ENCODE data around the gene DYNLT1.
"Not testable (repeated sequence)": the region's sequence is repeated elsewhere in the genome, so short reads cannot be mapped to it uniquely, and the experiment has no call there.

Gene DYNLT1

DNA sequence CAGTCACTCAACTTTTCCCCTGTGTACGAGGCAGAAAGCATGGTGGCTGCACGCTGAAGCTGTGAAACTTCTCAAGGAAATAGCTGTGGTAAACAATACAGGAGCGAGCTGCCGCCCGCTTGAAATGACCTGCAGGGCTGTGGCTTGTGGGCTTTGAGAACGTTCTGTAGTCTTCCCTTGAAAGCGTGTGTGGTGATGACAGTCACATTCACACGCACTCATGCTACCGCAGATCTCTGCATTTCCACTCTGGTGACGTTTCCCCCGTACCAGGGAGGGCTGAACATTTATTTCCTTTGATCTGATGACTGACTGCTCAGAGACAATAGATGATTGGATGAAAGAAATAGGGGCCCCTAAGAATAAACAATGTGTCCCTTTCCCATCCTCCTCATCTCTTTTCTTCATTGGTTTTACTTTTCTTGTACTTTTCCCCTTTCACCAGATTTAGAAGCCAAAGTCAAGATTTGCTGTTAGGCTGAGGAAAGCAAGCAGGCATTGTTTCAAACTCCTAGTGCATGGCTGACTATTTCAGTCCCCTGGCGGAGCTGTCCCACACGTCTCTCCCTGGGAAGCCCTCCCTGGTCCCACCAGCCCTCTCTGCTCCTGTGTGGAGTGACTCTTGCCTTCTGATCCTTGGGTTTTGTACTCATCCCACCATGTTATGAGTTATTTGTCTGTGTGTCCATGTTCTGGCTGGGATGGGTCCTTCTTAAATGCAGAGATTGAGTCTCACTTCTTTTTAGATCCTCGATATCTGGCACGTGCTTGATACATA, 9.2 kb upstream of the DYNLT1 start:
- H3K4me3 Mint-ChIP-seq, result peak overlapping the region; percentile 88 to 90
- H3K4me1 Mint-ChIP-seq, result peaks cover 74% of the 10 kb centered on the region
- no peaks in the 10 kb centered on the region for H3K27me3 Mint-ChIP-seq
- ATAC-seq, result peak; percentile 73
- peak overlapping the region; percentile 97 to 98 for H3K27ac Mint-ChIP-seq
- H3K9me3 Mint-ChIP-seq, result no peaks in the 10 kb centered on the region
- DNase-seq, result peak; percentile 87 to 95

DNA sequence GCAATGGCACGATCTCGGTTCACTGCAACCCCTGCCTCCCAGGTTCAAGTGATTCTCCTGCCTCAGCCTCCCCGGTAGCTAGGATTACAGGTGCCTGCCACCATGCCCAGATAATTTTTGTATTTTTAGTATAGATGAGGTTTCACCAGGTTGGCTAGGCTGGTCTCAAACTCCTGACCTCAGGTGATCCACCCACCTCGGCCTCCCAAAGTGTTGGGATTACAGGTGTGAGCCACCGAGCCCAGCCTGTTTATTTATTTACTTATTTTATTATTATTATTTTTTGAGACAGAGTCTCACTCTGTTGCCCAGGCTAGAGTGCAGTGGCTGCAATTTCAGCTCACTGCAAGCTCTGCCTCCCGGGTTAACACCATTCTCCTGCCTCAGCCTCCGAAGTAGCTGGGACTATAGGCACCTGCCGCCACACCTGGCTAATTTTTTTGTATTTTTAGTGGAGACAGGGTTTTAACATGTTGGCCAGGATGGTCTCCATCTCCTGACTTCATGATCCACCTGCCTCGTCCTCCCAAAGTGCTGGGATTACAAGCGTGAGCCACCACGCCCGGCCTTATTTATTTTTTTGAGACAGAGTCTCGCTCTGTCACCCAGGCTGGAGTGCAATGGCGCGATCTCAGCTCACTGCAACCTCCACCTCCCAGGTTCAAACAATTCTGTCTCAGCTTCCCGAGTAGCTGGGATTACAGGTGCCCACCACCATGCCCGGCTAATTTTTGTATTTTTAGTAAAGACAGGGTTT, 7.6 kb upstream of the DYNLT1 start:
- not testable (repeated sequence) for H3K9me3 Mint-ChIP-seq, H3K27me3 Mint-ChIP-seq, ATAC-seq
- H3K27ac Mint-ChIP-seq, result peak overlapping the region; percentile 97 to 98
- DNase-seq, result peak in 1 of 2 donors; percentile 7
- peaks cover 85% of the 10 kb centered on the region for H3K4me1 Mint-ChIP-seq
- H3K4me3 Mint-ChIP-seq, result peak overlapping the region; percentile 88 to 90

DNA sequence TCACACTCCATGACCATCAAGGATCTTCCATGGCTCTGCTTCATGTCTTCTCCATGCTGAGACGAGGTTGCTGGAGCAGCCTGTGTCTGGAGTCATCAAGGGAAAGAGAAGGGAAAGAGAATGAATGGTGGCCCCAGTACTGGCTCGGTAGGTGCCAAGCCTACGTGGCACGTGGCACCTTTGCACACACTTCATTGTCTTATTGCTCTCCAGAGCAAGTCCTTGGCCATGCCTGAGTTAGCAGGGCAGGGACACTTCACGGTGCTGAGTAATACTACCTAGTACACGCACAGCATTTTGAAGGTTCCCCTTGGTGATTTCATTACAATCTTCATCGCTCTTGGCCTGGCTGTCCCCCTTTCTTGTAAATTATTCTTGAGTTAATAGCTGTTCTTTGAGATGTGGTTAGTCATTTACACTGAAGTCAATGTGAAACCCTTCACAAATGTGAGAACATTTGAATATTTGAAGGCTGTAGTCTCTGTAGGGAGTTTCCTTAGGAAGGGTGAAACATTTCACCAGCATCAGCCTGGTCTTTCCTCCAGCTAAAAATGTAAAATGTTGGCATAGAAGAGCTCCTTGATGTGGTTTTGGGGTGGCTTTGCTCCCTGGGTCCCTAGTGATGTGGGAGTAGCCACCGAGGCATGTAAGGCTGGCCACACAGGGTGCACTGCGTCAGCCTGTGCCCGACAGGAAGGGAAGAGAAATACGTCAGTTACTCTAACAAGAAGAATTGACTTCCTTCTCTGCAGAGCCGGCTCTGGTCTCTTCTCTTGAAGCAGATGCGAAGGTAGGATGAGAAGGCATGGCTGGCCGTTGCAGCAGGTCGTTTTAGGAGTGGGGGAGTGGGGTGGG, 5.0 kb upstream of the DYNLT1 start, which contains the start of gene SYTL3:
TSS of gene SYTL3 (plus strand) at position 766 of the 855 bp plus-strand sequence. CDS start 13,215 bp downstream, outside the sequence.
- ATAC-seq (peak; percentile 80), DNase-seq (peak; percentile 90 to 97)
- H3K27ac Mint-ChIP-seq, result peak within 1 kb of the TSS; percentile 90 to 99
- H3K4me3 Mint-ChIP-seq, result peak within 1 kb of the TSS; percentile 87 to 88
- H3K27me3 Mint-ChIP-seq, result no peaks in the 10 kb centered on the region
- peaks cover 85% of the 10 kb centered on the region for H3K4me1 Mint-ChIP-seq
- no peaks in the 10 kb centered on the region for H3K9me3 Mint-ChIP-seq

DNA sequence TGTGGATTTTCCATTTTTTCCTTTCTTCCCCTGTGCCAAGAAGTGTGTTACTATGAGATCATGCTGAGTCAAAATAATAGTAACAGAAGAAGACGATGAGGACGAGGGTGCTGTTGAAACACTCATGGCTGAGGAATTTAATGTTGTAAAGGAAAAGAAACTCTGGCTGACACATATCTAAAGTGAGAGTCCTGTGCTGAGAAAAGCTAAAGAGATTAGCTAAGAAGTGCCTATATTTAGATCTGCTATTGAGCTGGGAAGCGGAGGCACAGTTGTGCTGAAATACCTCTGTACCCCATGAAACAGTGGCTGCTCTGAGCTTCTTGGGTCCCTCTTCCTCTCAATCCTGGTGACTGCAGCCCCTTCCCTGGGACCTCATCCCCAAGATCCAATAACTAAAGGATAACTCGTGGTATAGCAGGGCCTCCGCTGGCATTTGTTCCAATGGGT, 4.2 kb upstream of the DYNLT1 start:
- DNase-seq (peak; percentile 54 to 57), ATAC-seq (peak; percentile 38)
- Mint-ChIP-seq H3K4me1 (peaks cover 77% of the 10 kb centered on the region), H3K27me3 (no peaks in the 10 kb centered on the region), H3K4me3 (peak overlapping the region; percentile 87 to 88), H3K9me3 (no peaks in the 10 kb centered on the region), H3K27ac (peak overlapping the region; percentile 90 to 99)

DNA sequence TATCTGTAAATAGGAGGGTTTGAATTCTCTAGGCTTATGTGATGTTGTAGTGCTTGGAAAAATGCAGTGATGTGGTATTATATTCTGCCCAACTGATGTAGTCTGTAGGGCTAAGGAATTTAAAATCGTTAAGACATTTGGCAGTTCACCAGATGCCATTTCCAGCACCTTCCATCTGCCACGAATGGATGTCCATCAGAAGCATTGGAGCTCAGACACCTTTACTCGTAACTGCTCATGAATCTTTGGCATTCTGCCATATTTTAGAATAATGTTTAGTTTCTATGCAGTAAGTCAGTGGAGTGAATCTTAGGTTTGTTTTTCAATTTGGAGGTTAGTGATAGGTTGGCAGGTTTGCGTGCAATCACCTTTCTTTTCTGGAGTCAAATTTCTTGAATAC, 3.0 kb upstream of the DYNLT1 start:
- ATAC-seq (no peak), DNase-seq (no peak)
- H3K27me3 Mint-ChIP-seq, result no peaks in the 10 kb centered on the region
- peaks cover 73% of the 10 kb centered on the region for H3K4me1 Mint-ChIP-seq
- peak overlapping the region in 1 of 2 donors; percentile 64 for H3K27ac Mint-ChIP-seq
- H3K9me3 Mint-ChIP-seq, result no peaks in the 10 kb centered on the region
- peak overlapping the region; percentile 1 to 37 for H3K4me3 Mint-ChIP-seq

DNA sequence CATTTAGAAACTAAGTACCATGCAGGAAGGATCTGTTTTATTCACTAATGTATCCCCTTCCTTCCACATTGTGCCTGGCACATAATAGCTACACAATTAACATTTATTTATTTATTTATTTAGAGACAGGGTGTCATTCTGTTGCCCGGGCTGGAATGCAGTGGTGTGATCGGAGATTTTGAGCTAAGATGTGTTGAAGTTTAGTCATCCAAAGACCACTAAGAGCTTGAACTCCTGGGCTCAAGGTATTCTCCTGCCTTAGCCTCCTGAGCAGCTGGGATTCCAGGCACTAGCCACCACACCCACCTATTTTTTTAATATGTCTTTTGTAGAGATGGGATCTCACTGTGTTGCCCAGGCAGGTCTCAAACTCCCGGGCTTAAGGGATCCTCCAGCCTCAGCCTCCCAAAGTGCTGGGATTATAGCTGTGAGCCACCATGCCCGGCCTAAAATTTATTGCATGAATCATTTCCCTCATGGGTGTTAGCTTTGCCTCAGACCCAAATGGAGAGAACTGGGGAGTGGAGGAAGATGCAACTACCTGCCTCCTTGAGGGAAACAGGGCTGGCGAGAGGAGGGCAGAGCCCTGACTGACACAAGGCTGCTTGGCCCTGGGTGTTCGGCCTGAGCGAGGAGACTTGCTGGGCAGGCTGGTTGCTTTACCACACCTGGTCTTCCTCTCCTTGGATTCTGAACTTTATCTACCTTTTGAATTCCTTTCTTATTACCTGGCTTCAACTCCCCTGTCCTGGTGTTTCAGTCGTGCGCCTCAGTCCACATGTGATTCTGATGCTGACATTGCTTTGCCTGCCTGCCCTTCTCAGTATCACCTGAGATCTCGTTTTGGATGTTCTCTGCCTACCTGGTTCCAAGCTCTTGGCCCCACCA, 1.7 kb upstream of the DYNLT1 start:
- H3K4me3 Mint-ChIP-seq, result peak overlapping the region; percentile 93 to 95
- DNase-seq (peak in 1 of 2 donors; percentile 10), ATAC-seq (no peak)
- H3K4me1 Mint-ChIP-seq, result peaks cover 76% of the 10 kb centered on the region
- H3K27me3 Mint-ChIP-seq, result no peaks in the 10 kb centered on the region
- no peaks in the 10 kb centered on the region for H3K9me3 Mint-ChIP-seq
- no peak overlapping the region for H3K27ac Mint-ChIP-seq

DNA sequence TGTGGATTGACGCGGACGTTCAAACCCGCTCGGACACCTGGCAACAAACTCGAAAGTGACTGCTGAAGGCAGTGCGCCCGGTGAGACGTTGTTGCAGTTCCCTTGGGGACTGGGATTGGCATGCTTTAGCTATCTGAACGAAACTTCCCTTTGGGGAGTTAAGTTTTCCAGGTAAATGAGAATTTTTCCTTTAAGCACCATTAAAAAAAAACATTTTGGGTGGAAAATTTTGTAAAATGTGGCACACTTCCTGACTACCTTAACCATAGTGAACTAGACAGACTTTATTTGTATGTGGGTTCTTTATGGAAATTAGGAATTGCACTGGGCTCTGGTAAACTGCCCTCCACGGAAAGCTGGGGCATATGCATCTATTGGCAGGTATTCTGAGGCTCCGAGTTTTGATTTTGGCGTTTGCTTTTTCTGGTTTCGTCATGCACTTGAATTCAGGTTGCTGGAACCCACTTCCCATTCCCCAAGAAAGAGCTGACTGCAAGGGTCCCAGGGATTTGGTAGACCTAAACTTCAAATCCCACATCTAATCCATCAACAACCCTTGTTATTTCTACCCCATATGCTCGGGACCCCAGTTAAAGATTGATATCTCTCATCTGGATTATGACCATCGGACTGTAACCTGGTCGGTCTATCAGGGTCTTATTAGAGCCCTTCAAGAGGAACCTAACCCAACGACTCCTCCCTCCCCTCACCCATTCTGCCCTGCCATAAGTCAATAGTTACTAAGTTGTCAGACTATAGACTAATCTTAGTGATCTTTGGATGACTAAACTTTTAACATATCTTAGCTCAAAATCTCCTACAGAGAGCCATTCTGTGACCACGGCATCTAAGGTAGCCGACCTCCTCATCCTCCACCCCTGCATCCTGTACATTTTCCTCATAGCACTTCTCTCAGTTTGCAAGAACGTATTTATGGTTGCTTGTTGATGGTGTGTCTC, 800 bp upstream of the DYNLT1 start:
- Mint-ChIP-seq H3K27me3 (no peaks in the 10 kb centered on the region), H3K4me1 (peaks cover 80% of the 10 kb centered on the region), H3K9me3 (no peaks in the 10 kb centered on the region), H3K27ac (peak overlapping the region; percentile 93 to 98), H3K4me3 (peak overlapping the region; percentile 93 to 95)
- peak in 1 of 2 donors; percentile 30 for DNase-seq
- no peak for ATAC-seq

DNA sequence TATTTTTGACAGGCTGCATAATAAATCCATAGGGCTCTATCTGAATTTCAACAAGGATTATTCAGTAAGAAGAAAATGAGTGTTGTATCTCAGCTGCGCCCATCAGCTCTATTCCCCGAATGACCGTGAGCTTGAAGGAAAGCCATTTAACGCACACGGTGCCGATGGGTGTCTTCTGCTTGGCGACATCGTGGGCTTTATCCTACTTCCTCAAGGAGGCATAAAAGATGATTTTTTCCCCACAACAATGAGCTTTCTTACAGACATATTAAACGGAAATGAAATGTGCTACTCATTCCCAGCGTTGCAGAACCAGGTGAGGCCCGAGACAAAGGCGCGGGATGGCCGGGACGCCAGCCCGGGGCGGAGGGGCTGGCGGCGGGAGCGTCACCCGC, 710 bp downstream of the DYNLT1 start:
- no peaks in the 10 kb centered on the region for H3K9me3 Mint-ChIP-seq
- peak overlapping the region; percentile 96 to 98 for H3K27ac Mint-ChIP-seq
- H3K4me3 Mint-ChIP-seq, result peak overlapping the region; percentile 95 to 98
- ATAC-seq (no peak), DNase-seq (peak in 1 of 2 donors; percentile 10)
- peaks cover 84% of the 10 kb centered on the region for H3K4me1 Mint-ChIP-seq
- no peaks in the 10 kb centered on the region for H3K27me3 Mint-ChIP-seq

DNA sequence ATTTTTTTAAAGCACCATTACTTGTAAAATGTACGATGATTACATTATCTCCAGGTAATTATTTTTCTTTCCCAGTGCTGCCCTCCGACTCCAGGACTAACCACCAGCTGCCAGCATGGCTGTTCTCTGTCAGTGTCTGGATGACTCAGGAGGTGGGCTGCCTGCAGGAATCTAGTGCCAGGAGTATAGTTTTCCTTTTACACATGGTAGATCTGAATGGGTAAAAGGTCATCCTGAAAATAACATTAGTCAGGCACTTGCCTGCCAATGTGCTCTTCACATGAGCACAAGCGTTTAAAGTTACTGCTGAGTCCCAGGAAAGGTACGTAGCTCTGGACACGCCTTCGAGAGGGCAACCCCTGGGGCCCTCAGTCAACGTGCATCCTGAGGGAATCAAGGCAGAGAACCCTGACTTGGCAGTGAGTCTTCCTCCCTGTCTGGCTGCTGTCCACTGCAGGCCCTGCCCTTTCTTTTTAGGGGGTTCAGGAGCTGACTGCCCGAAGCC, 2.4 kb downstream of the DYNLT1 start:
- no peaks in the 10 kb centered on the region for H3K9me3 Mint-ChIP-seq
- peak overlapping the region; percentile 95 to 98 for H3K4me3 Mint-ChIP-seq
- peak overlapping the region in 1 of 2 donors; percentile 43 for H3K27ac Mint-ChIP-seq
- ATAC-seq (no peak), DNase-seq (peak in 1 of 2 donors; percentile 7)
- no peaks in the 10 kb centered on the region for H3K27me3 Mint-ChIP-seq
- H3K4me1 Mint-ChIP-seq, result peaks cover 74% of the 10 kb centered on the region

DNA sequence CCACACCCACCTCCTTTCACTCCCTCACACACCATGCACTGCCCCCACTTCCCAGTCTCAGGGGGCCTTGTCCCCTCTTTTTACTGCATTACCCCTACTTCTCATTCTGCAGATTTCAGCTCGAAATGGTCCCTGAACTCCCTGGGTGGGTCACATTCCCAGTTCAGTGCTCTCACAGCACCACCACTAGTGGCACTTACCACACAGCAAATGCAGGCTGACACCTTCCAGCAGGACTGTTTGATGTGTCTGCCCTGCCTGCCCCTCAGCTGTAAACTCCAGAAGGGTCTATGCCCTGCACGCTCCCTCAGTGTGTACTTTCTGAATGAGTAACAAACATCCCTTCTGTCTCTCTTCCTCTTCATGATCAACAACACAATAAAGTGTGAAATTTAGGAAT, 4.0 kb downstream of the DYNLT1 start:
- peaks cover 72% of the 10 kb centered on the region for H3K4me1 Mint-ChIP-seq
- no peaks in the 10 kb centered on the region for H3K9me3 Mint-ChIP-seq
- peak overlapping the region; percentile 75 to 79 for H3K4me3 Mint-ChIP-seq
- no peak for ATAC-seq
- peak overlapping the region in 1 of 2 donors; percentile 53 for H3K27ac Mint-ChIP-seq
- H3K27me3 Mint-ChIP-seq, result no peaks in the 10 kb centered on the region
- DNase-seq, result peak in 1 of 2 donors; percentile 11

DNA sequence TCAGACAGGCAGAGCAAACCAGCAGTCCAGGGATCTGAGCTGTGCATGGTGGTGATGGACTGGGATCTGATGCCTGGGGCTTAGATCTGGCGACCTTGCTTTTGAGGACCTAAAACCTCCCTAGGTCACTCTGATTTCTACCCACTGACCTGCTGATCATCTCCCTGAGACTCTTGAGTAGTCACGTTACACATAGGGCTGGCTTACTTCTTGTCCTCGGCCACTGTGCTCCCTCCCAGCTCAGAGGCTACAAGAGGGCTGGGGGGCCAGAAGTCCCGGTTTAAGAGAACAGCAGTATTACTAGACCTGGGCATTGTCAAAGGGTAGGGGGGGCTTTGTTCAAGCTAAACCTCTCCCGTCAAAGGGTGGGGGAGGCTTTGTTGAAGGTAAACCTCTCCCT, 5.5 kb downstream of the DYNLT1 start:
- Mint-ChIP-seq H3K4me3 (no peak overlapping the region), H3K9me3 (no peaks in the 10 kb centered on the region), H3K4me1 (peaks cover 75% of the 10 kb centered on the region), H3K27ac (peak overlapping the region in 1 of 2 donors; percentile 51), H3K27me3 (no peaks in the 10 kb centered on the region)
- ATAC-seq, result no peak
- DNase-seq, result peak in 1 of 2 donors; percentile 6

DNA sequence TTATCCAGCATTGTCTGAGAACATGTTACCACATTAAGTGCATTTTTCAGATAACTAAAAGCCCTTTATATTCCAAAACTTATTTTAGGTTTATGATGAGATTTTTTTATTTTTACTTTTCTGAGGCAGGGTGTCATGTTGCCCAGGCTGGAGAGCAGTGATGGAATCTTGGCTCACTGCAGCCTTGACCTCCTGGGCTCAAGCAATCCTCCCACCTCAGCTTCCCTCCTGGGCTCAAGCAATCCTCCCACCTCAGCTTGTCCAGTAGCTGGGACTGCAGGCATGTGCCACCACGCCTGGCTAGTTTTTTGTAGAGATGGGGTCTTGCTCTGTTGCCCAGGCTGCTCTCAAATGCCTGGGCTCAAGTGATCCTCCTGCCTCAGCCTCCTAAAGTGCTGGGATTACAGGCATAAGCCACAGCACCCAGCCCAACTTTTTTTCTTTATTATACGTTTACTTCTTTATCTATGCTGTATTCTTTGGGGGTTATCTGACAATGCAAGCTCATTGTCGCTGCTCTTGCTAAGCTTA, 6.2 kb downstream of the DYNLT1 start:
- no peaks in the 10 kb centered on the region for H3K27me3 Mint-ChIP-seq
- ATAC-seq (no peak), DNase-seq (no peak)
- H3K4me3 Mint-ChIP-seq, result peak overlapping the region in 1 of 2 donors; percentile 40
- peaks cover 75% of the 10 kb centered on the region for H3K4me1 Mint-ChIP-seq
- H3K9me3 Mint-ChIP-seq, result no peaks in the 10 kb centered on the region
- H3K27ac Mint-ChIP-seq, result peak overlapping the region; percentile 1 to 55

DNA sequence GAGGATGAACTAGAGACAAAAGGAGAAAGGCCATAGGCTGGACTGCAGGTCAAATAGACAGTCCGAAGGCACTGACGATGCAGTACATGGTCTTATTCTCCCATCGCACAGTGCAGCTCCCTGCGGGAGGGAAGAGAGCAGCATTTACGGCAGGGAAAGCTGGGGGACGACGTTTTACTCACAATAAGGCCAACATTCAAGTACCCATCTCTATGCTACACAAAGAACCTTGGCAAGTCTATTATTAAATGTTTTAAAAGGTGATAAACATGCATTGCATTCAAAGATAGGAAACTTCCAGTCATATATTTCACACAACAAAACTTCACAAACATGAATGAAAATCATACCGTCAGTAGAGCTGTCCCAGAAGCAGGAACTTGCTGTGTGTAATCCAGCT, 7.8 kb downstream of the DYNLT1 start:
- Mint-ChIP-seq H3K27ac (peak overlapping the region in 1 of 2 donors; percentile 77), H3K27me3 (no peaks in the 10 kb centered on the region), H3K9me3 (no peaks in the 10 kb centered on the region), H3K4me3 (no peak overlapping the region), H3K4me1 (peaks cover 67% of the 10 kb centered on the region)
- DNase-seq (no peak), ATAC-seq (no peak)

Data from stimulated activated naive CD8-positive, alpha-beta T cell treated with anti-CD3 and anti-CD28 coated beads, Interleukin-15, amount 100 ng/mL, for 72 hours (primary cell).